NCI-H1436 treated with DMSO at 0.1 percent for 48 hours (cell line): ENCODE data around the gene CETP.

Experiments used
- DNase-seq: peaks from one replicate; lab custom pipeline; 2025; lab: John Stamatoyannopoulos, UW

Gene CETP

GRCh38 chr16:57022445-57022844 lies 60.7 kb downstream of the CETP start:
- no peak for DNase-seq

GRCh38 chr16:57023541-57024249 lies 61.9 kb downstream of the CETP start:
- no peak for DNase-seq

- DNase-seq = no peak
These were observed 63.3 kb downstream of the CETP start for GRCh38 chr16:57024894-57025680.

GRCh38 chr16:57025941-57026777 lies 64.4 kb downstream of the CETP start:
- no peak for DNase-seq

GRCh38 chr16:57026778-57027062 lies 65.0 kb downstream of the CETP start:
- DNase-seq = no peak

GRCh38 chr16:57027067-57027466 lies 65.3 kb downstream of the CETP start:
- no peak for DNase-seq

- no peak for DNase-seq
These were observed 66.3 kb downstream of the CETP start for GRCh38 chr16:57028086-57028485.

GRCh38 chr16:57029161-57030160 lies 67.7 kb downstream of the CETP start:
- no peak for DNase-seq

- no peak for DNase-seq
These were observed 68.7 kb downstream of the CETP start for GRCh38 chr16:57030346-57030902.

GRCh38 chr16:57031156-57031555 lies 69.4 kb downstream of the CETP start:
- DNase-seq = no peak

- no peak for DNase-seq
These were observed 70.6 kb downstream of the CETP start for GRCh38 chr16:57032346-57032745.

- DNase-seq = no peak
These were observed 71.2 kb downstream of the CETP start for GRCh38 chr16:57032931-57033330.
